ENCODE measurements around the gene DYNLT4.
A peak's percentile ranks its signal among the peaks of the same experiment; 100 is the strongest.

DYNLT4 gene

DNA sequence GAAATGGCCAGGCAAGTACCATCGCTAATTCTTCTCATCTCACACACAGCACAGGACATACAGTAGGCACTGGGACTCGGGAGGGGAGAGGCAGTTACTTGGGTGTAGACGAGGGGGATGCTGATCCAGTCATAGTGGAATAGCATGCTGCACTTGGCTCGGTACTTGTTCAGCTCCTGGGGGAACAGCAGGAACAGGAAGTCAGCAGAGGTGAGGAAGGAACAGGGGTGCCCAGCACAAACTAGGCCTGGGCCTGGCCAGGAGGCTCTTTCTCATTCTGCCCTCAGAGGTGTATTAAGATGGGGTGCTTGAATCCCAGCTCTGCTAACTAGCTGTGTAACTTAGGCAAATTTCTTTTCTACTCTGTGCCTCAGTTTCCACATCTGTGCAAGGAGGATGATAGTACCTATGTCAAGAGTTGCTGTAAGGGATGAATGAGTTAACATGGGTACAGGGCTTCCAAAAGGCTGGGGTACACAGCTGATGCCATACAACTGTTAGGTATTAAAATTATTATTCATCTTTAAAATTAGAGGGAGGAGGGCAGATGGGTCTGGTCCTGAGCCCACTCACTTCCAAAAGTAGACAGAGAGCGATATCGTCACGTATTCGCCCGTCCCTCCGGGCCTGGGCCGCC is 21.5 kb downstream of the DYNLT4 start:
- no peak for DNase-seq (ENCODE audit: low read depth in 2 of 2)
- TF ChIP-seq, protein P1, sequence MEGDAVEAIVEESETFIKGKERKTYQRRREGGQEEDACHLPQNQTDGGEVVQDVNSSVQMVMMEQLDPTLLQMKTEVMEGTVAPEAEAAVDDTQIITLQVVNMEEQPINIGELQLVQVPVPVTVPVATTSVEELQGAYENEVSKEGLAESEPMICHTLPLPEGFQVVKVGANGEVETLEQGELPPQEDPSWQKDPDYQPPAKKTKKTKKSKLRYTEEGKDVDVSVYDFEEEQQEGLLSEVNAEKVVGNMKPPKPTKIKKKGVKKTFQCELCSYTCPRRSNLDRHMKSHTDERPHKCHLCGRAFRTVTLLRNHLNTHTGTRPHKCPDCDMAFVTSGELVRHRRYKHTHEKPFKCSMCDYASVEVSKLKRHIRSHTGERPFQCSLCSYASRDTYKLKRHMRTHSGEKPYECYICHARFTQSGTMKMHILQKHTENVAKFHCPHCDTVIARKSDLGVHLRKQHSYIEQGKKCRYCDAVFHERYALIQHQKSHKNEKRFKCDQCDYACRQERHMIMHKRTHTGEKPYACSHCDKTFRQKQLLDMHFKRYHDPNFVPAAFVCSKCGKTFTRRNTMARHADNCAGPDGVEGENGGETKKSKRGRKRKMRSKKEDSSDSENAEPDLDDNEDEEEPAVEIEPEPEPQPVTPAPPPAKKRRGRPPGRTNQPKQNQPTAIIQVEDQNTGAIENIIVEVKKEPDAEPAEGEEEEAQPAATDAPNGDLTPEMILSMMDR (IDR thresholded peaks at IDR 0.05; ENCODE audit: low read depth, low read length): no peak
- peak overlapping the region; percentile 43 to 47 for H3K4me3 ChIP-seq (replicated peaks in 1 of 2; ENCODE audit: low read depth in 2 of 2, low read length in 2 of 2)

GRCh38 chr1:44785029-44785380 is 22.1 kb downstream of the DYNLT4 start:
- no peak for DNase-seq (ENCODE audit: low read depth in 2 of 2)
- TF ChIP-seq, protein P1 (IDR thresholded peaks at IDR 0.05; ENCODE audit: low read depth, low read length): no peak
- no peak overlapping the region for H3K4me3 ChIP-seq (replicated peaks in 1 of 2; ENCODE audit: low read depth in 2 of 2, low read length in 2 of 2)

DNA sequence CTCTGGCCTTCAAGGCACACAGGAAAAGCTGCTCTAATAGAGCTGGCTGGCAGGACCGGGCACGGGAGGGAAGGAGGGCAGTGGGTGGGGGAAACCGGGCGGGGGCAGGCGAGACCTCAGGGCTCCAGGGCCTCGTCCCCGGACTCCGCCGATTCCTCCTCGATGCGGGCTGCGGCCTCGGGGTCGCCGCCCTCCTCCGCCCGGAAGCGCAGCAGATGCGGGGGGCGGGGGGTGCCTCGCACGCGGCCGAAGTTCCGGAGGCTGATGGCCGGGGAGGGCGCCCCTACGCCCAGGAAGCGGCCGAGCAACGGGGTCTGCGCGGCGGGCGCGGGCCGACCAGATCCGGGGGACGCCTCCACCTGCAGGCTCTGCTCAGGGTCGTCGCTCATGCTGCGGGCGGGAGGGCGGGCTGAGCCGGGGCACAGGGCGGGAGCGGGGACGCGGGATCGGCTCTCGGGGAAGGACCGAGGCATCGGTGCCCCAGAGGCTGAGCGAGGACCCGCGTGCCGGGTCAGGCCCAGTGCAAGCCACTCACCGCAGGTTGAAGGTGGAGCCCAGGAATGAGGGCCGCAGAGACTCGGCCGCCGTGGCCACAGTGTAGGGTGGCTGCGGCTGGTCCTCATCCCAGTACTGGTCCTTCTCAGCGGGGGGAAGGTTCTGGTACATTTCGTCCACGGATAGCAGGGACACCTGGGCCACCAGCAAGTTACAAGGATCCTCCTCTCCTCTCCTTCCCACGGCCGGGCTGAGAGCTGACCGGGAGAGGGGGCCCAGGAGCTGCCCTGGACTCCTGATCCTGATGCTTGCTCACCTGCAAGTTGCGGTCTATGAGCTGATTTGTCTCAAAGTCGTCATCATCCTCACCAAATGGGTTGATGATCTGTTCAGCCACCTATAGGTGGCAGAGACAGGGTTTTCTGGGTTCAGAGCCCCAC is 22.8 kb downstream of the DYNLT4 start:
- H3K4me3 ChIP-seq (replicated peaks in 1 of 2; ENCODE audit: low read depth in 2 of 2, low read length in 2 of 2): peak overlapping the region; percentile 13 to 34
- DNase-seq (ENCODE audit: low read depth in 2 of 2): no peak
- TF ChIP-seq, protein P1 (IDR thresholded peaks at IDR 0.05; ENCODE audit: low read depth, low read length): no peak

GRCh38 chr1:44783697-44784093 is 23.5 kb downstream of the DYNLT4 start:
- H3K4me3 ChIP-seq (replicated peaks in 1 of 2; ENCODE audit: low read depth in 2 of 2, low read length in 2 of 2): no peak overlapping the region
- no peak for DNase-seq (ENCODE audit: low read depth in 2 of 2)
- TF ChIP-seq, protein P1 (IDR thresholded peaks at IDR 0.05; ENCODE audit: low read depth, low read length): no peak

- DNase-seq (ENCODE audit: low read depth in 2 of 2): no peak
- TF ChIP-seq, protein P1 (IDR thresholded peaks at IDR 0.05; ENCODE audit: low read depth, low read length): no peak
- no peak overlapping the region for H3K4me3 ChIP-seq (replicated peaks in 1 of 2; ENCODE audit: low read depth in 2 of 2, low read length in 2 of 2)
Measured at GRCh38 chr1:44780583-44781121, 26.5 kb downstream of the DYNLT4 start.

GRCh38 chr1:44778705-44779576 is 28.2 kb downstream of the DYNLT4 start:
- no peak overlapping the region for H3K4me3 ChIP-seq (replicated peaks in 1 of 2; ENCODE audit: low read depth in 2 of 2, low read length in 2 of 2)
- TF ChIP-seq, protein P1 (IDR thresholded peaks at IDR 0.05; ENCODE audit: low read depth, low read length): no peak
- no peak for DNase-seq (ENCODE audit: low read depth in 2 of 2)

Measured in cardiac fibroblast (primary cell).